ENCODE results near the gene IPO9.

Gene IPO9

GRCh38 chr1:201810466-201811216 lies 18.3 kb upstream of the IPO9 start:
- no peak for DNase-seq (ENCODE audit: low read depth in 1 of 2, low spot score in 1 of 2)
- Histone ChIP-seq H3K27ac (replicated peaks) (no peak overlapping the region), H3K27me3 (ENCODE audit: insufficient read depth, poor library complexity, severe bottlenecking) (peaks cover 6% of the 10 kb centered on the region), H3K4me3 (replicated peaks; ENCODE audit: insufficient read depth, low read length) (no peak overlapping the region)
- TF ChIP-seq POLR2AphosphoS5 (IDR thresholded peaks at IDR 0.05; ENCODE audit: low read depth) (no peak), GABPA (IDR thresholded peaks at IDR 0.05; ENCODE audit: low read depth) (no peak), CTCF (IDR thresholded peaks at IDR 0.05; ENCODE audit: insufficient read depth, low read length) (no peak), SPI1 (IDR thresholded peaks at IDR 0.05; ENCODE audit: borderline replicate concordance, low read depth) (no peak)
- TF ChIP-seq, protein P1, sequence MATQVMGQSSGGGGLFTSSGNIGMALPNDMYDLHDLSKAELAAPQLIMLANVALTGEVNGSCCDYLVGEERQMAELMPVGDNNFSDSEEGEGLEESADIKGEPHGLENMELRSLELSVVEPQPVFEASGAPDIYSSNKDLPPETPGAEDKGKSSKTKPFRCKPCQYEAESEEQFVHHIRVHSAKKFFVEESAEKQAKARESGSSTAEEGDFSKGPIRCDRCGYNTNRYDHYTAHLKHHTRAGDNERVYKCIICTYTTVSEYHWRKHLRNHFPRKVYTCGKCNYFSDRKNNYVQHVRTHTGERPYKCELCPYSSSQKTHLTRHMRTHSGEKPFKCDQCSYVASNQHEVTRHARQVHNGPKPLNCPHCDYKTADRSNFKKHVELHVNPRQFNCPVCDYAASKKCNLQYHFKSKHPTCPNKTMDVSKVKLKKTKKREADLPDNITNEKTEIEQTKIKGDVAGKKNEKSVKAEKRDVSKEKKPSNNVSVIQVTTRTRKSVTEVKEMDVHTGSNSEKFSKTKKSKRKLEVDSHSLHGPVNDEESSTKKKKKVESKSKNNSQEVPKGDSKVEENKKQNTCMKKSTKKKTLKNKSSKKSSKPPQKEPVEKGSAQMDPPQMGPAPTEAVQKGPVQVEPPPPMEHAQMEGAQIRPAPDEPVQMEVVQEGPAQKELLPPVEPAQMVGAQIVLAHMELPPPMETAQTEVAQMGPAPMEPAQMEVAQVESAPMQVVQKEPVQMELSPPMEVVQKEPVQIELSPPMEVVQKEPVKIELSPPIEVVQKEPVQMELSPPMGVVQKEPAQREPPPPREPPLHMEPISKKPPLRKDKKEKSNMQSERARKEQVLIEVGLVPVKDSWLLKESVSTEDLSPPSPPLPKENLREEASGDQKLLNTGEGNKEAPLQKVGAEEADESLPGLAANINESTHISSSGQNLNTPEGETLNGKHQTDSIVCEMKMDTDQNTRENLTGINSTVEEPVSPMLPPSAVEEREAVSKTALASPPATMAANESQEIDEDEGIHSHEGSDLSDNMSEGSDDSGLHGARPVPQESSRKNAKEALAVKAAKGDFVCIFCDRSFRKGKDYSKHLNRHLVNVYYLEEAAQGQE (IDR thresholded peaks at IDR 0.05; ENCODE audit: insufficient replicate concordance, low read depth), result no peak

GRCh38 chr1:201813226-201813625 lies 15.7 kb upstream of the IPO9 start:
- H3K27ac ChIP-seq (replicated peaks), result no peak overlapping the region
- DNase-seq (ENCODE audit: low read depth in 1 of 2, low spot score in 1 of 2), result no peak
- no peak overlapping the region for H3K4me3 ChIP-seq (replicated peaks; ENCODE audit: insufficient read depth, low read length)
- H3K27me3 ChIP-seq (ENCODE audit: insufficient read depth, poor library complexity, severe bottlenecking), result peaks cover under 1% of the 10 kb centered on the region
- TF ChIP-seq SPI1 (IDR thresholded peaks at IDR 0.05; ENCODE audit: borderline replicate concordance, low read depth) (no peak), GABPA (IDR thresholded peaks at IDR 0.05; ENCODE audit: low read depth) (no peak), POLR2AphosphoS5 (IDR thresholded peaks at IDR 0.05; ENCODE audit: low read depth) (no peak), CTCF (IDR thresholded peaks at IDR 0.05; ENCODE audit: insufficient read depth, low read length) (no peak)
- TF ChIP-seq, protein P1 (IDR thresholded peaks at IDR 0.05; ENCODE audit: insufficient replicate concordance, low read depth), result no peak

- H3K4me3 ChIP-seq (replicated peaks; ENCODE audit: insufficient read depth, low read length), result no peak overlapping the region
- TF ChIP-seq CTCF (IDR thresholded peaks at IDR 0.05; ENCODE audit: insufficient read depth, low read length) (no peak), SPI1 (IDR thresholded peaks at IDR 0.05; ENCODE audit: borderline replicate concordance, low read depth) (peak; percentile 57; the same call in 1 of the 2 replicates)
- no peak overlapping the region for H3K27ac ChIP-seq (replicated peaks)
- no peak for DNase-seq (ENCODE audit: low read depth in 1 of 2, low spot score in 1 of 2)
- H3K27me3 ChIP-seq (ENCODE audit: insufficient read depth, poor library complexity, severe bottlenecking), result no peaks in the 10 kb centered on the region
Measured at GRCh38 chr1:201816309-201816854, 12.6 kb upstream of the IPO9 start.
